Ishikawa (cell line): ENCODE data around the gene NCOA1.

ENCODE experiments used
- CEBPB ChIP-seq: IDR thresholded peaks from 2 replicates; pipeline ENCODE4 v1.6.1; 2012
- CREB1 ChIP-seq: IDR thresholded peaks from 2 replicates; pipeline ENCODE4 v1.6.1; 2012; ENCODE audit warnings: low read depth
- EGR1 ChIP-seq: IDR thresholded peaks from 2 replicates; pipeline ENCODE4 v1.6.1; 2012
- EP300 ChIP-seq: IDR thresholded peaks from 2 replicates; pipeline ENCODE4 v1.6.1; 2012; ENCODE audit warnings: borderline replicate concordance
- FOXM1 ChIP-seq: IDR thresholded peaks from 2 replicates; pipeline ENCODE4 v1.6.1; 2012; ENCODE audit warnings: low read depth, borderline replicate concordance
- MAX ChIP-seq: IDR thresholded peaks from 2 replicates; pipeline ENCODE4 v1.6.1; 2012
- NFIC ChIP-seq: IDR thresholded peaks from 2 replicates; pipeline ENCODE4 v1.6.1; 2012
- RAD21 ChIP-seq: IDR thresholded peaks from 2 replicates; pipeline ENCODE4 v1.6.1; 2012; ENCODE audit warnings: low read depth
- TAF1 ChIP-seq: IDR thresholded peaks from 2 replicates; pipeline ENCODE4 v1.6.1; 2012; ENCODE audit warnings: low read depth, mild to moderate bottlenecking
- TCF12 ChIP-seq: IDR thresholded peaks from 2 replicates; pipeline ENCODE4 v1.6.1; 2012; ENCODE audit warnings: low read depth
- TEAD4 ChIP-seq: IDR thresholded peaks from 2 replicates; pipeline ENCODE4 v1.6.1; 2012
- USF1 ChIP-seq: IDR thresholded peaks from 2 replicates; pipeline ENCODE4 v1.6.1; 2012
- YY1 ChIP-seq: IDR thresholded peaks from 2 replicates; pipeline ENCODE4 v1.6.1; 2012; ENCODE audit warnings: low read depth
- ZBTB7A ChIP-seq: IDR thresholded peaks from 2 replicates; pipeline ENCODE4 v1.6.1; 2012; ENCODE audit warnings: low read depth
- TF ChIP-seq, protein P1 (sequence below): IDR thresholded peaks from 2 replicates; pipeline ENCODE4 v1.6.1; 2012; ENCODE audit warnings: low read depth, mild to moderate bottlenecking

NCOA1 gene

GRCh38 chr2:24451805-24452501 lies 39.1 kb upstream of the NCOA1 start:
- no peak for TF ChIP-seq ZBTB7A
- TF ChIP-seq TAF1 = no peak
- TF ChIP-seq, protein P1, sequence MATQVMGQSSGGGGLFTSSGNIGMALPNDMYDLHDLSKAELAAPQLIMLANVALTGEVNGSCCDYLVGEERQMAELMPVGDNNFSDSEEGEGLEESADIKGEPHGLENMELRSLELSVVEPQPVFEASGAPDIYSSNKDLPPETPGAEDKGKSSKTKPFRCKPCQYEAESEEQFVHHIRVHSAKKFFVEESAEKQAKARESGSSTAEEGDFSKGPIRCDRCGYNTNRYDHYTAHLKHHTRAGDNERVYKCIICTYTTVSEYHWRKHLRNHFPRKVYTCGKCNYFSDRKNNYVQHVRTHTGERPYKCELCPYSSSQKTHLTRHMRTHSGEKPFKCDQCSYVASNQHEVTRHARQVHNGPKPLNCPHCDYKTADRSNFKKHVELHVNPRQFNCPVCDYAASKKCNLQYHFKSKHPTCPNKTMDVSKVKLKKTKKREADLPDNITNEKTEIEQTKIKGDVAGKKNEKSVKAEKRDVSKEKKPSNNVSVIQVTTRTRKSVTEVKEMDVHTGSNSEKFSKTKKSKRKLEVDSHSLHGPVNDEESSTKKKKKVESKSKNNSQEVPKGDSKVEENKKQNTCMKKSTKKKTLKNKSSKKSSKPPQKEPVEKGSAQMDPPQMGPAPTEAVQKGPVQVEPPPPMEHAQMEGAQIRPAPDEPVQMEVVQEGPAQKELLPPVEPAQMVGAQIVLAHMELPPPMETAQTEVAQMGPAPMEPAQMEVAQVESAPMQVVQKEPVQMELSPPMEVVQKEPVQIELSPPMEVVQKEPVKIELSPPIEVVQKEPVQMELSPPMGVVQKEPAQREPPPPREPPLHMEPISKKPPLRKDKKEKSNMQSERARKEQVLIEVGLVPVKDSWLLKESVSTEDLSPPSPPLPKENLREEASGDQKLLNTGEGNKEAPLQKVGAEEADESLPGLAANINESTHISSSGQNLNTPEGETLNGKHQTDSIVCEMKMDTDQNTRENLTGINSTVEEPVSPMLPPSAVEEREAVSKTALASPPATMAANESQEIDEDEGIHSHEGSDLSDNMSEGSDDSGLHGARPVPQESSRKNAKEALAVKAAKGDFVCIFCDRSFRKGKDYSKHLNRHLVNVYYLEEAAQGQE = no peak
- no peak for TF ChIP-seq YY1
- TF ChIP-seq EP300 = no peak
- TF ChIP-seq USF1 = no peak
- TF ChIP-seq MAX = no peak
- no peak for TF ChIP-seq TEAD4
- TF ChIP-seq FOXM1 = no peak
- TF ChIP-seq CEBPB = no peak
- no peak for TF ChIP-seq NFIC
- no peak for TF ChIP-seq CREB1
- no peak for TF ChIP-seq TCF12
- no peak for TF ChIP-seq RAD21
- TF ChIP-seq EGR1 = no peak

- no peak for TF ChIP-seq CEBPB
- no peak for TF ChIP-seq RAD21
- no peak for TF ChIP-seq FOXM1
- TF ChIP-seq TEAD4 = no peak
- no peak for TF ChIP-seq CREB1
- TF ChIP-seq, protein P1 = no peak
Observed at GRCh38 chr2:24452502-24452885, 38.6 kb upstream of the NCOA1 start.

DNA sequence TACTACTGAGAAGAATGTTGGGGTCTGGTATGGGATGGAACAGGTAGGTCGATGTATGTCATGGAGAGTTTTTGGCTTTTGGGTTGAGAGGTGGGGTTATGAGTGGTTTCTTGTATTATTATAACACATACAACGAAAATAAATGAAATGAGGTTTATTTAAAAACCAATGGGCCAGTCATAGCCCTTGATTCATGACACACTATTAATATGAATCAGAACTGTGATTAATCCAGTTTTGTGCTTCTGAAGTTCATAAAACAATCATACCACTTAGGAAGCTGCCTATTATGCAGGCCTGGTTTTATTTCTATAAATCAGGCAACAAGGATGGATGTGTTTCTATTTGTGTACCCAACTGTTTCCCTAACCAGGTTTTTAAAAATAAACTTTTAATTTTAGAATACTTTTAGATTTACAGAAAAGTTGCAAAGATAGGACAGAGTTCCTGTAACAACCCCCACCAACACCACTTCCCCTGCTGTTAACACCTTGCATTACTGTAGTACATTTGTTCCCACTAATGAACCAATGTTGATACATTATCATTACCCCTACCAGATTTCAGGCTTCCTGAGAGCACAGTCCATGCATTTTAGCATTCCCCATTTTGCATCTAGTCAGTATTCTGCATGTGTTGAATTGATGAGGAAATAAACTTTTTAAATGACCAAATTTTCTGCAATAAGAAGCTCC lies 37.5 kb upstream of the NCOA1 start:
- TF ChIP-seq TAF1 = no peak
- TF ChIP-seq CREB1 = no peak
- TF ChIP-seq MAX = no peak
- TF ChIP-seq EGR1 = no peak
- no peak for TF ChIP-seq EP300

DNA sequence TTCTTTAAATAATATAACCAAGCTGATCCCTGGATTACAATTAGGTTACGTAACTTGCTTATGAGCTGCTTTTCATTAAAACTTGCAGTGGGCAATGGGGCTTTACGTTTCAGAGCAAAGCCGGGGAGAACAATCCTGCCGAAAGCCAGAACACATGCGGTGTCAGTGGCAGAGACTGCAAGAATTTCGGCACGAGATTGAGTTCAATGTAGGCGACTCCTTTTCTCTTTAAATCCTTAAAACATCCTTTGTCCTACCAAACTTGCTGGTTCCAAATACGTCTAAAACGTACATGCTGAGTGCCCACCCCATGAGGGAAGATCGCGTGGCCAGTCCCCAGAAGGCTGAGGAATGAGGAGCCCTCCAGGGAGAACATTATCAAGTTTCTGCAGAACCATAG lies 36.8 kb upstream of the NCOA1 start:
- no peak for TF ChIP-seq TCF12
- TF ChIP-seq CEBPB = no peak
- TF ChIP-seq EP300 = no peak

GRCh38 chr2:24456599-24457556 lies 34.2 kb upstream of the NCOA1 start:
- no peak for TF ChIP-seq ZBTB7A
- no peak for TF ChIP-seq FOXM1
- no peak for TF ChIP-seq EP300
- TF ChIP-seq TEAD4 = no peak
- TF ChIP-seq USF1 = no peak
- TF ChIP-seq, protein P1 = no peak
- no peak for TF ChIP-seq NFIC
- TF ChIP-seq YY1 = no peak
- TF ChIP-seq EGR1 = no peak
- no peak for TF ChIP-seq CREB1
- no peak for TF ChIP-seq CEBPB
- TF ChIP-seq RAD21 = no peak
- TF ChIP-seq TAF1 = no peak
- no peak for TF ChIP-seq TCF12
